HepG2 (cell line): ENCODE measurements around the gene NRL. TPM values are rescaled to one million over a fixed set of nuclear protein-coding genes. Genes with fewer than 3 reads are reported as not detected.

Experiments used
- ATAC-seq: fragments of 200-7000 bp; cut with Tn5 transposase; 3 replicates; pipeline ENCODE4 v1.9.1; 2020; ENCODE audit warnings: mild to moderate bottlenecking, moderate library complexity
- BruUV-seq: library from RNA; stranded (reverse); fragments of 400-500 nt; replicated peaks from 2 replicates; lab custom pipeline; 2021; lab: Mats Ljungman, UMichigan
- CTCF ChIA-PET: fragments of 300-600 bp; formaldehyde crosslinking; extraction: SDS; loops from one replicate; lab custom pipeline; 2021; ENCODE audit warnings: low total read pairs, inconsistent platforms, low intra/inter-chr PET ratio; lab: Yijun Ruan, JAX
- POLR2A ChIA-PET: fragments of 350-600 bp; sonication (Branson Sonifier 250); formaldehyde crosslinking; loops from one replicate; lab custom pipeline; 2020; ENCODE audit warnings: antibody characterized with exemption, inconsistent platforms; lab: Yijun Ruan, JAX
- DNase-seq: peaks from one replicate; pipeline ENCODE4 v3.0.0-alpha.2; 2015; ENCODE audit warnings: low spot score
- FAIRE-seq: peaks from 3 replicates; lab custom pipeline; 2011; peaks lifted over from hg19 to GRCh38; lab: Jason Lieb, UNC
- H2AFZ ChIP-seq: one replicate; pipeline ENCODE4 v1.6.1; 2011; ENCODE audit warnings: low read length, inconsistent platforms
- H3K27ac ChIP-seq: fragments of 300-600 bp; 3 replicates; pipeline ENCODE4 v1.8.0; 2011; ENCODE audit warnings: mixed run types, mild to moderate bottlenecking, mixed read lengths, low read length, inconsistent platforms; ENCODE audit not compliant: insufficient read depth; ENCODE audit errors: extremely low read length
- H3K27me3 ChIP-seq, 2 experiments: fragments of 200-600 bp in 1 of 2; 2 replicates in 1 of 2; 3 replicates in 1 of 2; pipeline versions ENCODE4 v1.6.0 to v1.8.0; 2011; ENCODE audit warnings: low read length in 2 of 2, mild to moderate bottlenecking in 2 of 2, moderate library complexity in 2 of 2, inconsistent platforms in 1 of 2; ENCODE audit not compliant: insufficient read depth in 2 of 2, control insufficient read depth in 1 of 2
- H3K36me3 ChIP-seq, 2 experiments: fragments of 200-600 bp in 1 of 2; replicated peaks in 1 of 2; 2 replicates in 1 of 2; 3 replicates in 1 of 2; pipeline versions ENCODE4 v1.5.1 to v1.8.0; 2011; ENCODE audit warnings: low read length in 2 of 2, inconsistent platforms in 1 of 2; ENCODE audit not compliant: insufficient read depth in 2 of 2, control insufficient read depth in 1 of 2
- H3K4me1 ChIP-seq: 2 replicates; pipeline ENCODE4 v1.5.1; 2012; ENCODE audit warnings: low read length, inconsistent platforms; ENCODE audit not compliant: insufficient read depth
- H3K4me2 ChIP-seq: 2 replicates; pipeline ENCODE4 v1.6.0; 2011; ENCODE audit warnings: low read depth, low read length, inconsistent platforms
- H3K4me3 ChIP-seq, 3 experiments: fragments of 200-600 bp in 1 of 3; sonication (generic), shearing (Covaris generic) in 1 of 3; replicated peaks in 1 of 3; 2 replicates each; pipeline ENCODE4 v1.5.1; 2011 to 2016; ENCODE audit warnings: low read length in 3 of 3, inconsistent platforms in 2 of 3, low read depth in 2 of 3, mild to moderate bottlenecking in 2 of 3, control low read depth in 1 of 3, mixed read lengths in 1 of 3; ENCODE audit not compliant: insufficient read depth in 1 of 3
- H3K79me2 ChIP-seq: one replicate; pipeline ENCODE4 v1.6.1; 2011; ENCODE audit warnings: low read length, inconsistent platforms; ENCODE audit not compliant: insufficient read depth
- H3K9ac ChIP-seq: 2 replicates; pipeline ENCODE4 v1.6.0; 2011; ENCODE audit warnings: mild to moderate bottlenecking, low read depth, low read length, inconsistent platforms; ENCODE audit not compliant: insufficient read depth
- H3K9me3 ChIP-seq: 2 replicates; pipeline ENCODE4 v1.5.1; 2012; ENCODE audit warnings: mild to moderate bottlenecking, low read length
- H4K20me1 ChIP-seq: 2 replicates; pipeline ENCODE4 v1.6.0; 2011; ENCODE audit warnings: inconsistent platforms, mild to moderate bottlenecking, low read length, moderate library complexity; ENCODE audit not compliant: insufficient read depth
- ARID2 ChIP-seq: sonication (generic); formaldehyde crosslinking; IDR thresholded peaks from 2 replicates; pipeline ENCODE4 v1.8.1; 2022; ENCODE audit warnings: mild to moderate bottlenecking, missing genetic modification reagents, borderline replicate concordance
- HNRNPH1 ChIP-seq: fragments of 200-400 bp; formaldehyde crosslinking; optimal IDR thresholded peaks from 2 replicates; pipeline ENCODE3; 2017; ENCODE audit warnings: mild to moderate bottlenecking, low read depth, low read length
- HNRNPL ChIP-seq: fragments of 200-400 bp; formaldehyde crosslinking; IDR thresholded peaks from 2 replicates; pipeline ENCODE4 v1.6.1; 2017; ENCODE audit warnings: mild to moderate bottlenecking, low read depth, low read length
- KLF13 ChIP-seq: sonication (generic); formaldehyde crosslinking; IDR thresholded peaks from 2 replicates; pipeline ENCODE4 v1.4.0; 2020; ENCODE audit warnings: mild to moderate bottlenecking, missing genetic modification reagents
- KMT2B ChIP-seq: IDR thresholded peaks from 2 replicates; pipeline ENCODE4 v1.6.1; 2016; ENCODE audit warnings: missing genetic modification reagents, missing compliant biosample characterization
- MAFK ChIP-seq, 2 experiments: IDR thresholded peaks in 1 of 2; conservative IDR thresholded peaks in 1 of 2; 2 replicates each; pipeline ENCODE4 v1.6.1; 2011; ENCODE audit warnings: improper control_type of control experiment in 2 of 2, low read length in 2 of 2
- NCOR1 ChIP-seq: fragments of 200-600 bp; sonication (generic); IDR thresholded peaks from 2 replicates; pipeline ENCODE4 v1.7.0; 2017; ENCODE audit warnings: antibody characterized with exemption, low read length, borderline replicate concordance
- NFE2 ChIP-seq: sonication (generic); formaldehyde crosslinking; IDR thresholded peaks from 2 replicates; pipeline ENCODE4 v1.4.0; 2020; ENCODE audit warnings: missing genetic modification reagents
- NR2F6 ChIP-seq, 2 experiments: IDR thresholded peaks; 2 replicates each; pipeline ENCODE4 v1.6.1; 2016; ENCODE audit warnings: antibody characterized with exemption in 1 of 2, mild to moderate bottlenecking in 1 of 2
- NRL ChIP-seq: sonication (generic); formaldehyde crosslinking; IDR thresholded peaks from 2 replicates; pipeline ENCODE4 v1.5.0; 2020; ENCODE audit warnings: missing genetic modification reagents, mild to moderate bottlenecking, moderate library complexity, borderline replicate concordance
- POLR2A ChIP-seq, 2 experiments: IDR thresholded peaks; 2 replicates each; pipeline ENCODE4 v1.6.1; 2011; ENCODE audit warnings: low read depth in 2 of 2, low read length in 2 of 2, mild to moderate bottlenecking in 1 of 2, moderate library complexity in 1 of 2; ENCODE audit not compliant: insufficient read depth in 1 of 2
- POLR2AphosphoS5 ChIP-seq: IDR thresholded peaks from 2 replicates; pipeline ENCODE4 v1.6.1; 2012; ENCODE audit warnings: low read depth, low read length
- POLR2G ChIP-seq: fragments of 200-400 bp; formaldehyde crosslinking; IDR thresholded peaks from 2 replicates; pipeline ENCODE4 v1.6.1; 2018; ENCODE audit warnings: mild to moderate bottlenecking, low read depth, low read length, moderate library complexity
- SAFB2 ChIP-seq: sonication (generic); formaldehyde crosslinking; IDR thresholded peaks from 2 replicates; pipeline ENCODE4 v1.5.1; 2020; ENCODE audit warnings: missing genetic modification reagents, low read depth, mild to moderate bottlenecking, borderline replicate concordance
- ZNF225 ChIP-seq: sonication (generic); formaldehyde crosslinking; IDR thresholded peaks from 2 replicates; pipeline ENCODE4 v1.4.0; 2020; ENCODE audit warnings: mild to moderate bottlenecking, missing genetic modification reagents
- ZNF350 ChIP-seq: sonication (generic); formaldehyde crosslinking; IDR thresholded peaks from 2 replicates; pipeline ENCODE4 v1.4.0; 2020; ENCODE audit warnings: mild to moderate bottlenecking, low read depth, missing genetic modification reagents, borderline replicate concordance
- ZNF44 ChIP-seq: sonication (generic); formaldehyde crosslinking; IDR thresholded peaks from 2 replicates; pipeline ENCODE4 v1.5.1; 2020; ENCODE audit warnings: mild to moderate bottlenecking, missing genetic modification reagents
- ZNF567 ChIP-seq: sonication (generic); formaldehyde crosslinking; IDR thresholded peaks from 2 replicates; pipeline ENCODE4 v1.8.1; 2023; ENCODE audit warnings: mild to moderate bottlenecking, missing genetic modification reagents, borderline replicate concordance
- ZNF768 ChIP-seq: sonication (generic); formaldehyde crosslinking; IDR thresholded peaks from 2 replicates; pipeline ENCODE4 v1.4.0; 2020; ENCODE audit warnings: missing genetic modification reagents
- ZNF839 ChIP-seq: sonication (generic); formaldehyde crosslinking; IDR thresholded peaks from 2 replicates; pipeline ENCODE4 v1.4.0; 2020; ENCODE audit warnings: missing genetic modification reagents, mild to moderate bottlenecking, borderline replicate concordance
- ZNF891 ChIP-seq: sonication (generic); formaldehyde crosslinking; IDR thresholded peaks from 2 replicates; pipeline ENCODE4 v1.5.0; 2020; ENCODE audit warnings: mild to moderate bottlenecking, missing genetic modification reagents
- ZSCAN29 ChIP-seq: sonication (generic); formaldehyde crosslinking; conservative IDR thresholded peaks from 2 replicates; pipeline ENCODE4 v1.4.0; 2020; ENCODE audit warnings: mild to moderate bottlenecking, missing genetic modification reagents
- WGBS: methylation state at CpG from one replicate; pipeline ENCODE4 v1.1.6; 2017; ENCODE audit warnings: low lambda C conversion rate; 5-methylcytosine and 5-hydroxymethylcytosine counted together
- in situ Hi-C: cut with HindIII; loops from 2 replicates; pipeline ENCODE4 v1.10.0; 2017; ENCODE audit warnings: low pct_unique_long_range_greater_than_20kb; ENCODE audit not compliant: extremely low pct_ligation_motif_present
- intact Hi-C: fragments of 100-400 bp; cut with micrococcal nuclease; formaldehyde crosslinking; loops from one replicate; pipeline ENCODE4 v1.10.0; 2022; ENCODE audit not compliant: unreplicated experiment
- polyA plus RNA-seq, 8 experiments: library from polyadenylated mRNA; depleted of rRNA in 3 of 8; stranded (reverse) in 7 of 8; unstranded in 1 of 8; fragments of >200 nt; fragmentation: Illumina TruSeq in 4 of 8; extraction: Trizol in 4 of 8; gene quantifications; 2 replicates each; pipeline versions ENCODE4 v1.2.1 to v1.2.3, GENCODE V29; 2011 to 2016; ENCODE audit warnings: low read depth in 4 of 8, missing spikeins in 1 of 8, mixed read lengths in 1 of 8; ENCODE audit not compliant: insufficient read depth in 1 of 8
- total RNA-seq, 5 experiments: library from RNA; depleted of rRNA; stranded (reverse); fragments of >200 nt; fragmentation: Illumina TruSeq; extraction: Trizol; gene quantifications; 2 replicates each; pipeline ENCODE4 v1.2.3, GENCODE V29; 2016; ENCODE audit warnings: low read depth in 1 of 5
- TF ChIP-seq, protein P1 (sequence below): sonication (generic); formaldehyde crosslinking; IDR thresholded peaks from 2 replicates; pipeline ENCODE4 v1.5.0; 2020; ENCODE audit warnings: missing genetic modification reagents, mild to moderate bottlenecking, borderline replicate concordance
- TF ChIP-seq, protein P2 (sequence below): sonication (generic); formaldehyde crosslinking; IDR thresholded peaks from 2 replicates; pipeline ENCODE4 v1.4.0; 2020; ENCODE audit warnings: missing genetic modification reagents

NRL gene
- total and polyA plus RNA-seq, 2 of the 13 experiments (the other 11 are each of a cell fraction or from before 2014, with no cell fraction given), result 2.5 to 4.7 TPM

DNA sequence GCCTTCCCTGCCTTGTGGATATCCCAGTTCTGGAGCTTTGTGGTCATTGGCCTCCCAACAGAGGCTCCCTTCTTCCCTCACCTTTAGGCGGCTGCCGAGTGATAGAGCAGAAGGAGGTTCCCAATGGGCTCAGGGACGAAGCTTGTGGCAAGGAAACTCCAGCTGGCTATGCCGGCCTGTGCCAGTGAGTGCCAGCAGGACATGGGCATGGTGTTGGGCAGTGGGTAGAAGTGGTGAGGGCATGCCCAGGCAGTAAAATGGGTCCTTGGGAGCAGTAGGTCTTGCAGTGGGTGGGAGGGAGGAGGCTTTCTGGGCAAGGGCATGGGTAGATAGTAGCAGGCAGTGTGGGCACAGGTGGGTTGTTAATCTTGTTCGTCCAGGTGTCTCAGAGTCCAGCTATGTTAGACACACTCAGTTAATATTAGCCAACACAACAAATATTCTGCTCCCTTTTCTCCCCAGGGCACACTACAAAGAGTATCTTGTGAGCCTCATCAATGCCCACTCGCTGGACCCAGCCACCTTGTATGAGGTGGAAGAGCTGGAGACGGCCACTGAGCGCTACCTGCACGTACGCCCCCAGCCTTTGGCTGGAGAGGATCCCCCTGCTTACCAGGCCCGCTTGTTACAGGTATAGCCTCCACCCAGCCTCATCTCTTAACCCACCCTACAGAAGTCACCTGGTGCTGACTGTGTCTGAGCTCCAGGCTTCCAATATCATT, 45.2 kb upstream of the NRL start:
- POLR2A ChIA-PET, result interaction anchor here (1.3 to 11.8 kb wide), 20 partner anchors 10 to 147 kb away, joined by 3 to 233 read pairs (median 24); partner anchors contain the start of genes CHMP4A, CIDEB, DCAF11 and EMC9
- CTCF ChIA-PET, result interaction anchor here (1.3 to 2.4 kb wide), 5 partner anchors 24 to 146 kb away, joined by 4 to 12 read pairs (median 10); partner anchors contain the start of gene PSME1
- peaks cover 61 to 68% of the 10 kb centered on the region in 2 experiments for H3K36me3 ChIP-seq
- FAIRE-seq (no peak), DNase-seq (no peak), ATAC-seq (no peak)
- no peaks in the 10 kb centered on the region; a peak in 1 of 5 replicates for H3K27me3 ChIP-seq
- H3K4me3 ChIP-seq, result no peak overlapping the region
- H3K4me1 ChIP-seq, result peaks cover 28% of the 10 kb centered on the region
- WGBS, result 96% methylated on average over 11 of the region's 11 CpGs
- H3K9me3 ChIP-seq, result no peaks in the 10 kb centered on the region
- H3K79me2 ChIP-seq, result peaks cover 5% of the 10 kb centered on the region
- in situ Hi-C loops (loop anchor here (5.0 kb wide), 1 partner anchor 103 kb away; no protein-coding TSS in a partner anchor), intact Hi-C loops (no loop called here)
- H3K27ac ChIP-seq, result peak overlapping the region; percentile 24
- no peaks in the 10 kb centered on the region for H4K20me1 ChIP-seq
- H2AFZ ChIP-seq, result no peak overlapping the region
- H3K9ac ChIP-seq, result no peak overlapping the region
- no TSS peak for BruUV-seq
- no peak overlapping the region for H3K4me2 ChIP-seq
- TF ChIP-seq ZSCAN29 (no peak), KMT2B (CRISPR knock-in tag) (no peak; the same call in 1 of the 2 replicates), SAFB2 (peak; percentile 61; the same call in 1 of the 2 replicates), POLR2A (IDR thresholded peaks at IDR 0.05; ENCODE audit: insufficient read depth in 1 of 2, low read depth in 2 of 2, low read length in 2 of 2) (no peak; a peak in 1 of 4 replicates), MAFK (conservative IDR thresholded peaks at IDR 0.05 in 1 of 2, IDR thresholded peaks at IDR 0.05 in 1 of 2; ENCODE audit: low read length in 2 of 2) (no peak), NR2F6 (IDR thresholded peaks at IDR 0.05) (no peak), NR2F6 (CRISPR knock-in tag; IDR thresholded peaks at IDR 0.05) (no peak), HNRNPH1 (peak; percentile 74), POLR2G (peak; percentile 22; the same call in 1 of the 2 replicates), ZNF44 (CRISPR knock-in tag) (no peak), ZNF768 (CRISPR knock-in tag) (peak; percentile 16; the same call in 1 of the 2 replicates), NFE2 (no peak), ARID2 (CRISPR knock-in tag) (no peak), POLR2AphosphoS5 (0 out of 2 replicates have a peak, but pooled peaks have one; percentile 19), ZNF225 (CRISPR knock-in tag) (peak; percentile 30; the same call in 1 of the 2 replicates), NCOR1 (no peak), NRL (CRISPR knock-in tag) (0 out of 2 replicates have a peak, but pooled peaks have one; percentile 45), ZNF891 (CRISPR knock-in tag) (peak; percentile 46; the same call in 1 of the 2 replicates), ZNF567 (CRISPR knock-in tag) (no peak), ZNF350 (CRISPR knock-in tag) (no peak), ZNF839 (CRISPR knock-in tag) (0 out of 2 replicates have a peak, but pooled peaks have one; percentile 20), HNRNPL (peak; percentile 93), KLF13 (0 out of 2 replicates have a peak, but pooled peaks have one; percentile 21)
- TF ChIP-seq, protein P1, sequence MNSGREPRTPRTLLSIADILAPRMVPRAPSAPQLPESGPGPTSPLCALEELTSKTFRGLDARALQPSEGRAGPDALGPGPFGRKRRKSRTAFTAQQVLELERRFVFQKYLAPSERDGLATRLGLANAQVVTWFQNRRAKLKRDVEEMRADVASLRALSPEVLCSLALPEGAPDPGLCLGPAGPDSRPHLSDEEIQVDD (CRISPR knock-in tag), result peak; percentile 49; the same call in 1 of the 2 replicates
- TF ChIP-seq, protein P2, sequence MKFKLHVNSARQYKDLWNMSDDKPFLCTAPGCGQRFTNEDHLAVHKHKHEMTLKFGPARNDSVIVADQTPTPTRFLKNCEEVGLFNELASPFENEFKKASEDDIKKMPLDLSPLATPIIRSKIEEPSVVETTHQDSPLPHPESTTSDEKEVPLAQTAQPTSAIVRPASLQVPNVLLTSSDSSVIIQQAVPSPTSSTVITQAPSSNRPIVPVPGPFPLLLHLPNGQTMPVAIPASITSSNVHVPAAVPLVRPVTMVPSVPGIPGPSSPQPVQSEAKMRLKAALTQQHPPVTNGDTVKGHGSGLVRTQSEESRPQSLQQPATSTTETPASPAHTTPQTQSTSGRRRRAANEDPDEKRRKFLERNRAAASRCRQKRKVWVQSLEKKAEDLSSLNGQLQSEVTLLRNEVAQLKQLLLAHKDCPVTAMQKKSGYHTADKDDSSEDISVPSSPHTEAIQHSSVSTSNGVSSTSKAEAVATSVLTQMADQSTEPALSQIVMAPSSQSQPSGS (CRISPR knock-in tag), result no peak
